Sigmoid colon (tissue), 7 donors: ENCODE results near the gene TRAT1. TPM values are rescaled to one million over a fixed set of nuclear protein-coding genes. Genes with fewer than 3 reads are reported as not detected.
"Not testable (repeated sequence)": the region's sequence is repeated elsewhere in the genome, so short reads cannot be mapped to it uniquely, and the experiment has no call there.

ENCODE experiments used
- DNase-seq: peaks from one replicate; pipeline ENCODE4 v3.0.0-alpha.2; 2019
- H3K27ac ChIP-seq, 4 donors: fragments of 200-600 bp; sonication (generic); one replicate each; pipeline ENCODE4 v1.5.1; 2016 to 2019; ENCODE audit warnings: mild to moderate bottlenecking in 1 of 4
- H3K27me3 ChIP-seq, 3 donors: fragments of 200-600 bp; sonication (generic); one replicate each; pipeline ENCODE4 v1.5.1; 2019; ENCODE audit warnings: mild to moderate bottlenecking in 1 of 3
- H3K36me3 ChIP-seq, 4 donors: fragments of 200-600 bp; sonication (generic); one replicate each; pipeline ENCODE4 v1.5.1; 2016 to 2019
- H3K4me1 ChIP-seq, 4 donors: fragments of 200-600 bp; sonication (generic); one replicate each; pipeline ENCODE4 v1.5.1; 2017 to 2019
- H3K4me3 ChIP-seq, 4 donors: fragments of 200-600 bp; sonication (generic); one replicate each; pipeline ENCODE4 v1.5.1; 2017 to 2019; ENCODE audit warnings: mild to moderate bottlenecking in 2 of 4, moderate library complexity in 1 of 4
- H3K9me3 ChIP-seq, 4 donors: fragments of 200-600 bp in 3 of 4; sonication (generic) in 3 of 4; one replicate each; pipeline versions ENCODE4 v1.5.1 to v1.6.1; 2013 to 2019
- CTCF ChIP-seq, 4 experiments: fragments of 450-650 bp in 3 of 4; fragments of 200-600 bp in 1 of 4; IDR thresholded peaks; one replicate each; pipeline ENCODE4 v1.5.1; 2016 to 2019; ENCODE audit warnings: antibody characterized with exemption in 4 of 4, mild to moderate bottlenecking in 3 of 4, moderate library complexity in 2 of 4
- EP300 ChIP-seq, 4 donors: sonication (generic); formaldehyde crosslinking; IDR thresholded peaks; one replicate each; pipeline ENCODE4 v1.6.1; 2017; ENCODE audit warnings: antibody characterized with exemption in 4 of 4
- POLR2A ChIP-seq, 2 donors: fragments of 450-650 bp; IDR thresholded peaks; one replicate each; pipeline ENCODE4 v1.6.1; 2016; ENCODE audit warnings: antibody characterized with exemption in 2 of 2, mild to moderate bottlenecking in 2 of 2, moderate library complexity in 2 of 2
- POLR2AphosphoS5 ChIP-seq, 4 donors: sonication (generic); formaldehyde crosslinking; IDR thresholded peaks; one replicate each; pipeline ENCODE4 v1.6.1; 2017; ENCODE audit warnings: antibody characterized with exemption in 4 of 4
- WGBS, 2 donors: extraction: QIAGEN DNeasy Blood & Tissue Kit; methylation state at CpG; one replicate each; pipeline ENCODE4 v1.1.7; 2013; 5-methylcytosine and 5-hydroxymethylcytosine counted together
- intact Hi-C: fragments of 100-400 bp; cut with DNase I; formaldehyde crosslinking; loops from one replicate; pipeline ENCODE4 v1.15.1; 2023
- polyA plus RNA-seq, 3 donors: library from polyadenylated mRNA; stranded (reverse); fragments of 200-250 nt; gene quantifications; one replicate each; pipeline ENCODE4 v1.2.3, GENCODE V29; 2013
- total RNA-seq, 4 donors: library from RNA; depleted of rRNA; stranded (reverse); fragments of >200 nt; gene quantifications; one replicate each; pipeline ENCODE4 v1.1.0, GENCODE V29; 2016
- donor health status: healthy with polysubstance abuse.
- donor health status: Bipolar disorder and iron deficiency.
- donor health status: healthy.

Gene TRAT1
- total and polyA plus RNA-seq, 7 donors, result 0.27 to 4.4 (median 0.33) TPM; not detected in 4

DNA sequence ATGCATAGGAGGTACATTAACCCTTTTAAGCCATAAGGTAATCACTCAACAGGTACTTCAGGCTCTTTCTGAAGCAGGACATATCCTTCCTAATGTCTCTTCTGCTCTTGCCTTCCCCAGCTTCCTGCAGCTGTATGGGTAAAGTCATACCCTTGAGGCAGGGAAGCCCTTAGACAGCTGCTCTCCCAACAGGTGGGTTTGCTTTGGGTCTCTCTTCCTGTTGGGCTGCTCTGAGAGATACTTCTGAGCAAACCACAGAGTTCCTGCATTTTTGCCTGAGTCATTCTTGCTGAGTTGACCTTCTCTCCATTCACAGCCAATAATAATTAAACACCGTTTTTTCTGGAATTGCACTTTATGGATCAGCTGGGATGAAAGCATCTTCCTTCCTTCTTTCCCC, 2.0 kb upstream of the TRAT1 start:
- TF ChIP-seq CTCF (IDR thresholded peaks at IDR 0.05) (no peak), POLR2A (IDR thresholded peaks at IDR 0.05) (no peak), EP300 (IDR thresholded peaks at IDR 0.05) (no peak), POLR2AphosphoS5 (IDR thresholded peaks at IDR 0.05) (no peak)
- Histone ChIP-seq H3K27ac (no peak overlapping the region), H3K27me3 (no peaks in the 10 kb centered on the region), H3K4me3 (no peak overlapping the region), H3K36me3 (no peaks in the 10 kb centered on the region), H3K9me3 (no peaks in the 10 kb centered on the region), H3K4me1 (no peaks in the 10 kb centered on the region)
- 68 to 89% methylated on average over 1 of the region's 1 CpG for WGBS, 2 donors
- DNase-seq, result no peak
- intact Hi-C loops, result no loop called here

- no peaks in the 10 kb centered on the region for H3K27me3 ChIP-seq
- H3K36me3 ChIP-seq, result no peaks in the 10 kb centered on the region
- H3K9me3 ChIP-seq, result no peaks in the 10 kb centered on the region
- H3K4me1 ChIP-seq, result no peaks in the 10 kb centered on the region
- WGBS, 2 donors, result 71 to 88% methylated on average over 2 of the region's 2 CpGs
- no peak overlapping the region for H3K27ac ChIP-seq
- intact Hi-C loops, result no loop called here
- TF ChIP-seq EP300 (IDR thresholded peaks at IDR 0.05), result no peak
- no peak for TF ChIP-seq CTCF (IDR thresholded peaks at IDR 0.05)
- TF ChIP-seq POLR2AphosphoS5 (IDR thresholded peaks at IDR 0.05), result no peak
- no peak for TF ChIP-seq POLR2A (IDR thresholded peaks at IDR 0.05)
- no peak for DNase-seq
- no peak overlapping the region for H3K4me3 ChIP-seq
Measured at GRCh38 chr3:108823227-108823626, 641 bp downstream of the TRAT1 start.

DNA sequence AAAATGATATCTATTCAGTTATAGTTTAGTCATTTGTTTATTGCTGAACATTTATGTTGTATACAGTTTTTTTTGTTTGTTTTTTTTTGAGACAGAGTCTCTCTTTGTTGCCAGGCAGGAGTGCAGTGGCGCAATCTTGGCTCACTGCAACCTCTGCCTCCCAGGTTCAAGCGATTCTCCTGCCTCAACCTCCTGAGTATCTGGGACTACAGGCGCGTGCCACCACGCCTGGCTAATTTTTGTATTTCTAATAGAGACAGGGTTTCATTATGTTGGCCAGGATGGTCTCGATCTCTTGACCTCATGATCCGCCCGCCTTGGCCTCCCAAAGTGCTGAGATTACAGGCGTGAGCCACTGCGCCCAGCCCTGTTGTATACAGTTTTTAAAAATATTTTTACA, 1.2 kb downstream of the TRAT1 start:
- H3K36me3 ChIP-seq, intact Hi-C loops, H3K27ac ChIP-seq, H3K4me3 ChIP-seq, DNase-seq, H3K4me1 ChIP-seq, H3K9me3 ChIP-seq, H3K27me3 ChIP-seq: not testable (repeated sequence)
- 74 to 91% methylated on average over 10 of the region's 10 CpGs for WGBS, 2 donors

GRCh38 chr3:108826309-108827187, 4.0 kb downstream of the TRAT1 start:
- no peaks in the 10 kb centered on the region for H3K4me1 ChIP-seq
- no peaks in the 10 kb centered on the region for H3K27me3 ChIP-seq
- no peak overlapping the region for H3K27ac ChIP-seq
- no peak overlapping the region for H3K4me3 ChIP-seq
- no peaks in the 10 kb centered on the region for H3K9me3 ChIP-seq
- WGBS, 2 donors, result 62 to 81% methylated on average over 6 of the region's 6 CpGs
- intact Hi-C loops, result no loop called here
- TF ChIP-seq CTCF (IDR thresholded peaks at IDR 0.05) (no peak), POLR2AphosphoS5 (IDR thresholded peaks at IDR 0.05) (no peak), POLR2A (IDR thresholded peaks at IDR 0.05) (no peak), EP300 (IDR thresholded peaks at IDR 0.05) (no peak)
- H3K36me3 ChIP-seq, result no peaks in the 10 kb centered on the region
- no peak for DNase-seq

DNA sequence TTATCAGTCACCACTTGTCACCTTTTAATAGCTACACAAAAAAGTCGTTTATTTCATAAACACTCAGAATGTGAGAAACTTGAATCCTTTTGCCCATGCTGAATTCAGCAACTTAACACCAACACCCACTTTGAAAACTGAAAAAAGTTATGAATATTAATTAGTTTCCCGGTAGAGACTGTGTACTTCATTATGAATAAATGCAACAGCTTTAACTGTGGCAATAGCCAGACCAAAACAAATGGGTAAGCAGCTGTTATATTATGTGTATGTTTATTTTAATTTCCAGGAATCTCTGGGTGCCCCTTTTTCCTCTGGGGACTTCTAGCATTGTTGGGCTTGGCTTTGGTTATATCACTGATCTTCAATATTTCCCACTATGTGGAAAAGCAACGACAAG, 7.8 kb downstream of the TRAT1 start:
- H3K27ac ChIP-seq, result no peak overlapping the region
- H3K4me1 ChIP-seq, result no peaks in the 10 kb centered on the region
- no peak overlapping the region for H3K4me3 ChIP-seq
- no peaks in the 10 kb centered on the region for H3K9me3 ChIP-seq
- intact Hi-C loops, result no loop called here
- WGBS, 2 donors, result 76 to 78% methylated on average over 3 of the region's 3 CpGs
- no peak for DNase-seq
- H3K36me3 ChIP-seq, result no peaks in the 10 kb centered on the region
- no peaks in the 10 kb centered on the region for H3K27me3 ChIP-seq
- TF ChIP-seq POLR2A (IDR thresholded peaks at IDR 0.05), result no peak
- no peak for TF ChIP-seq EP300 (IDR thresholded peaks at IDR 0.05)
